GM12878 (cell line): ENCODE data around the gene HOOK2. TPM values are rescaled to one million over a fixed set of nuclear protein-coding genes. Genes with fewer than 3 reads are reported as not detected.
A peak's percentile ranks its signal among the peaks of the same experiment; 100 is the strongest.

Experiments used
- HDAC2 ChIP-seq: fragments of 200-600 bp; sonication (generic); IDR thresholded peaks from 2 replicates; pipeline ENCODE4 v1.6.1; 2017
- HSF1 ChIP-seq: fragments of 150-350 bp; IDR thresholded peaks from 2 replicates; pipeline ENCODE4 v1.6.1; 2014; ENCODE audit warnings: mild to moderate bottlenecking, low read depth, low read length
- MTA3 ChIP-seq: IDR thresholded peaks from 2 replicates; pipeline ENCODE4 v1.6.1; 2012; ENCODE audit warnings: low read length, inconsistent platforms, borderline replicate concordance
- MYB ChIP-seq: fragments of 150-350 bp; IDR thresholded peaks from 2 replicates; pipeline ENCODE4 v1.6.1; 2014; ENCODE audit warnings: mild to moderate bottlenecking, low read depth, low read length, borderline replicate concordance
- MYC ChIP-seq: IDR thresholded peaks from 2 replicates; pipeline ENCODE4 v1.6.1; 2011; ENCODE audit warnings: mild to moderate bottlenecking, low read length, moderate library complexity, inconsistent platforms; ENCODE audit not compliant: insufficient read depth, insufficient replicate concordance, insufficient read length, severe bottlenecking
- NKRF ChIP-seq: fragments of 450-650 bp; conservative IDR thresholded peaks from 2 replicates; pipeline ENCODE4 v1.6.1; 2017; ENCODE audit warnings: mild to moderate bottlenecking, moderate library complexity
- PBX3 ChIP-seq: IDR thresholded peaks from 2 replicates; pipeline ENCODE4 v1.6.1; 2011; ENCODE audit warnings: mild to moderate bottlenecking, low read depth, low read length, moderate library complexity; ENCODE audit not compliant: insufficient replicate concordance
- RELB ChIP-seq: fragments of 450-650 bp; IDR thresholded peaks from 2 replicates; pipeline ENCODE4 v1.6.1; 2017; ENCODE audit warnings: low read depth, mild to moderate bottlenecking, moderate library complexity
- TCF3 ChIP-seq: IDR thresholded peaks from 2 replicates; pipeline ENCODE4 v1.6.1; 2012; ENCODE audit warnings: low read depth, mild to moderate bottlenecking, low read length, borderline replicate concordance; ENCODE audit not compliant: insufficient read depth
- ZNF207 ChIP-seq: fragments of 450-650 bp; IDR thresholded peaks from 2 replicates; pipeline ENCODE4 v1.6.1; 2014; ENCODE audit warnings: antibody characterized with exemption, mild to moderate bottlenecking, borderline replicate concordance
- ZNF592 ChIP-seq: fragments of 450-650 bp; IDR thresholded peaks from 2 replicates; pipeline ENCODE4 v1.6.1; 2017; ENCODE audit warnings: mild to moderate bottlenecking, moderate library complexity
- ZNF687 ChIP-seq: fragments of 450-650 bp; IDR thresholded peaks from 2 replicates; pipeline ENCODE4 v1.6.1; 2017; ENCODE audit warnings: mild to moderate bottlenecking, moderate library complexity
- polyA plus RNA-seq, 11 experiments: library from polyadenylated mRNA; depleted of rRNA in 4 of 11; unstranded in 6 of 11; stranded (reverse) in 5 of 11; fragments of >200 nt; fragmentation: Nextera tagmentation in 4 of 11; fragmentation: Illumina TruSeq in 1 of 11; extraction: Ambion mirVana in 4 of 11; extraction: Trizol in 1 of 11; gene quantifications; 1 replicate in 1 of 11; 2 replicates in 10 of 11; pipeline versions ENCODE4 v1.2.1 to v1.2.3, GENCODE V29; 2011 to 2016; ENCODE audit warnings: inconsistent platforms in 2 of 11, missing spikeins in 2 of 11, low read depth in 1 of 11
- total RNA-seq, 4 experiments: library from RNA; depleted of rRNA in 3 of 4; stranded (reverse); fragments of >200 nt in 3 of 4; fragmentation: Illumina TruSeq in 1 of 4; extraction: Trizol in 1 of 4; gene quantifications; 2 replicates each; pipeline versions ENCODE4 v1.2.1 to v1.2.3, GENCODE V29; 2013 to 2021

Gene HOOK2
- total and polyA plus RNA-seq, 10 of the 15 experiments (the other 5 are each of a cell fraction or from before 2014, with no cell fraction given) = 1.5 to 9.6 (median 6.2) TPM

- 0 out of 2 replicates have a peak, but pooled peaks have one; percentile 14 for TF ChIP-seq ZNF687
- TF ChIP-seq MTA3 = no peak
- no peak for TF ChIP-seq MYC
- no peak for TF ChIP-seq PBX3
- no peak for TF ChIP-seq ZNF592
- TF ChIP-seq MYB = no peak
- TF ChIP-seq TCF3 = no peak
- peak; percentile 68 for TF ChIP-seq NKRF
- TF ChIP-seq RELB = no peak; the same call in none of the 2 replicates
- TF ChIP-seq ZNF207 = no peak
- no peak for TF ChIP-seq HSF1
- TF ChIP-seq HDAC2 = no peak
These were observed 2.1 kb upstream of the HOOK2 start (continued) for GRCh38 chr19:12777217-12778016.
